ENCODE results near the gene PIK3R6. TPM values are rescaled to one million over a fixed set of nuclear protein-coding genes. Genes with fewer than 3 reads are reported as not detected.

Gene PIK3R6
- total RNA-seq, 6 experiments from 2014 or later, result 0.18 to 0.62 (median 0.25) TPM; not detected in 1

DNA sequence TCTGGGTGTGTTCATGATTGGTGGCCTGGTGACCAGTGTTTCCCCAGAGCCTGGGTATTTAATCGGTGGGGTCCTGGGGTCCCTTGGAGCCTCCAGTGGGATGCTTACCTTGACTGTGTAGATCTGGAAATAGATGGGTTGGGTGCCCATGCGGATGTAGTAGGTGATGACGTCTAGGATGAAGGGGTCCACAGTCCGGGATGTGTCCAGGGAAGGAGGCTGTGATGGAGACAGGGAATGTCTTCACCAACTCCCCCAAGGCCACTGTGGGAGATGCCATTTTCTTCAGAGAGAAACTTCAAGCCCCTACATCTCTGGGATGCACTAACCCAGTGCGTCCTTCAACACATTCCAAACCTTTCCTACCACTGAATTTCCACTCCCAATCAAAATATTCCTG, 44.2 kb downstream of the PIK3R6 start:
- WGBS (ENCODE audit: insufficient coverage, low coverage, low lambda C conversion rate, missing lambda C conversion rate), result 69% methylated on average over 5 of the region's 5 CpGs
- intact Hi-C loops (cut with DNase I), result no loop called here

GRCh38 chr17:8822401-8823035, 45.0 kb downstream of the PIK3R6 start:
- TF ChIP-seq POLR2A (IDR thresholded peaks at IDR 0.05), result no peak
- TF ChIP-seq, protein P1, sequence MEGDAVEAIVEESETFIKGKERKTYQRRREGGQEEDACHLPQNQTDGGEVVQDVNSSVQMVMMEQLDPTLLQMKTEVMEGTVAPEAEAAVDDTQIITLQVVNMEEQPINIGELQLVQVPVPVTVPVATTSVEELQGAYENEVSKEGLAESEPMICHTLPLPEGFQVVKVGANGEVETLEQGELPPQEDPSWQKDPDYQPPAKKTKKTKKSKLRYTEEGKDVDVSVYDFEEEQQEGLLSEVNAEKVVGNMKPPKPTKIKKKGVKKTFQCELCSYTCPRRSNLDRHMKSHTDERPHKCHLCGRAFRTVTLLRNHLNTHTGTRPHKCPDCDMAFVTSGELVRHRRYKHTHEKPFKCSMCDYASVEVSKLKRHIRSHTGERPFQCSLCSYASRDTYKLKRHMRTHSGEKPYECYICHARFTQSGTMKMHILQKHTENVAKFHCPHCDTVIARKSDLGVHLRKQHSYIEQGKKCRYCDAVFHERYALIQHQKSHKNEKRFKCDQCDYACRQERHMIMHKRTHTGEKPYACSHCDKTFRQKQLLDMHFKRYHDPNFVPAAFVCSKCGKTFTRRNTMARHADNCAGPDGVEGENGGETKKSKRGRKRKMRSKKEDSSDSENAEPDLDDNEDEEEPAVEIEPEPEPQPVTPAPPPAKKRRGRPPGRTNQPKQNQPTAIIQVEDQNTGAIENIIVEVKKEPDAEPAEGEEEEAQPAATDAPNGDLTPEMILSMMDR (IDR thresholded peaks at IDR 0.05), result no peak
- H3K4me1 ChIP-seq, result no peaks in the 10 kb centered on the region
- no peaks in the 10 kb centered on the region for H3K36me3 ChIP-seq
- no peak for ATAC-seq
- no peak overlapping the region for H3K4me3 ChIP-seq
- no peak for DNase-seq
- 63% methylated on average over 3 of the region's 5 CpGs for WGBS (ENCODE audit: insufficient coverage, low coverage, low lambda C conversion rate, missing lambda C conversion rate)
- intact Hi-C loops (cut with DNase I), result no loop called here
- H3K27me3 ChIP-seq, result no peaks in the 10 kb centered on the region
- H3K27ac ChIP-seq, result no peak overlapping the region
- H3K9me3 ChIP-seq, result no peaks in the 10 kb centered on the region

More for the DNA sequence above, 44.2 kb downstream of the PIK3R6 start:
- Histone ChIP-seq H3K9me3 (no peaks in the 10 kb centered on the region), H3K27me3 (no peaks in the 10 kb centered on the region), H3K4me1 (no peaks in the 10 kb centered on the region), H3K27ac (no peak overlapping the region), H3K36me3 (no peaks in the 10 kb centered on the region), H3K4me3 (no peak overlapping the region)
- ATAC-seq, result no peak
- DNase-seq, result no peak
- TF ChIP-seq POLR2A (IDR thresholded peaks at IDR 0.05), result no peak
- TF ChIP-seq, protein P1 (IDR thresholded peaks at IDR 0.05), result no peak

DNA sequence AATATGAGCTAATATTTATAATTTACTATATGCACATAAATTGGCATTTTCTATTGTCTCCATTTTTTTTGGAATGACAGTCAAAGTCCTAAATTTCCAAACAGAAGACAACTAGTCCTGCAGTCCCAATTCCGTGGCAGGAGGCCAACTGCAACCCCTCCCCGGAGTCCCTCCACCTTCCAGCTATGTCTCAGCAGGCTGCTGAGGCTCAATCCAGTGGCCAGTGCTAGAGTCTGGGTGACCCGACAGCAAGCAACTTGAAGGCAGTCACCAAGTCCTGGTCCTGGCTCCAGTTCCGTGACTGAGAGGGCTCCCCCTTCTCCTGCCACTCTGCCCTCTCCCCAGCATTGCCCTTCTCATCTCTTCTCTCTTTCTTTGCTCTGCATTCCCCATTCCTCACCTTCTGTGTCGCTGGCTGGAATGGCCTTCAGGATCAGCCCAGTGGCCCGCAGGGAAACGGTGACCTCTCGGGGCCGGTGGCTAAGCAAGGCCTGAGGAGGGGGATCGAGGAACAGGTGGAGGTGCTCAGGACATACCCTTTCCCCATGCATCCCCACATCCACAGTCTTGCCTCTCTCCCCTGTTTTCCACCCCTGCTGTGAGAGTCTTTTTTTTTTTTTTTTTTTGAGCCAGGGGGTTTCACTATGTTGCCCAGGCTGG, 45.9 kb downstream of the PIK3R6 start:
- 48% methylated on average over 6 of the region's 10 CpGs for WGBS (ENCODE audit: insufficient coverage, low coverage, low lambda C conversion rate, missing lambda C conversion rate)
- DNase-seq (no peak), ATAC-seq (no peak)
- no peaks in the 10 kb centered on the region for H3K36me3 ChIP-seq
- TF ChIP-seq, protein P1 (IDR thresholded peaks at IDR 0.05), result no peak
- no peak for TF ChIP-seq POLR2A (IDR thresholded peaks at IDR 0.05)
- H3K27me3 ChIP-seq, result no peaks in the 10 kb centered on the region
- H3K27ac ChIP-seq, result no peak overlapping the region
- intact Hi-C loops (cut with DNase I), result no loop called here
- no peak overlapping the region for H3K4me3 ChIP-seq
- no peaks in the 10 kb centered on the region for H3K4me1 ChIP-seq
- H3K9me3 ChIP-seq, result no peaks in the 10 kb centered on the region

- no peaks in the 10 kb centered on the region for H3K27me3 ChIP-seq
- no peaks in the 10 kb centered on the region for H3K9me3 ChIP-seq
- intact Hi-C loops (cut with DNase I), result no loop called here
- ATAC-seq, result no peak
- 59% methylated on average over 7 of the region's 8 CpGs for WGBS (ENCODE audit: insufficient coverage, low coverage, low lambda C conversion rate, missing lambda C conversion rate)
- TF ChIP-seq, protein P1 (IDR thresholded peaks at IDR 0.05), result no peak
- no peak for TF ChIP-seq POLR2A (IDR thresholded peaks at IDR 0.05)
- DNase-seq, result no peak
- H3K27ac ChIP-seq, result no peak overlapping the region
- H3K4me1 ChIP-seq, result no peaks in the 10 kb centered on the region
- no peak overlapping the region for H3K4me3 ChIP-seq
- H3K36me3 ChIP-seq, result no peaks in the 10 kb centered on the region
These were observed 47.0 kb downstream of the PIK3R6 start for GRCh38 chr17:8820311-8821010.
